ENCODE results near the gene ABCA2. TPM values are rescaled to one million over a fixed set of nuclear protein-coding genes. Genes with fewer than 3 reads are reported as not detected.

Gene ABCA2
- total RNA-seq, 2 donors from 2014 or later, result 120 to 131 TPM

- Mint-ChIP-seq H3K27me3 (peaks cover 10% of the 10 kb centered on the region), H3K4me3 (peak within 1 kb of the TSS; percentile 53), H3K4me1 (peaks cover 10% of the 10 kb centered on the region), H3K27ac (no peak within 1 kb of the TSS), H3K36me3 (ENCODE audit: low read depth) (peaks cover 5% of the 10 kb centered on the region)
- no peaks in the 10 kb centered on the region for H3K9me3 ChIP-seq (ENCODE audit: control insufficient read depth, low read length, poor library complexity, severe bottlenecking)
- DNase-seq (no peak), ATAC-seq (no peak)
Measured at GRCh38 chr9:136982232-136983051, 45.6 kb downstream of the ABCA2 start, which contains the start of gene LCNL1. LCNL1 (plus strand) TSS chr9:136982993; CDS start chr9:136983587, 594 bp downstream.

- DNase-seq (no peak), ATAC-seq (no peak)
- H3K4me3 Mint-ChIP-seq, result no peak overlapping the region
- H3K9me3 ChIP-seq (ENCODE audit: control insufficient read depth, low read length, poor library complexity, severe bottlenecking), result no peaks in the 10 kb centered on the region
- peaks cover 10% of the 10 kb centered on the region for H3K4me1 Mint-ChIP-seq
- H3K27me3 Mint-ChIP-seq, result peaks cover 10% of the 10 kb centered on the region
- H3K36me3 Mint-ChIP-seq (ENCODE audit: low read depth), result peaks cover 5% of the 10 kb centered on the region
- no peak overlapping the region for H3K27ac Mint-ChIP-seq
Measured at GRCh38 chr9:136981588-136982231, 46.3 kb downstream of the ABCA2 start.

- no peak for ATAC-seq
- no peak overlapping the region for H3K27ac Mint-ChIP-seq
Measured at GRCh38 chr9:136980669-136981478, 47.2 kb downstream of the ABCA2 start.

GRCh38 chr9:136979769-136980587, 48.1 kb downstream of the ABCA2 start:
- Mint-ChIP-seq H3K4me3 (no peak overlapping the region), H3K27me3 (peaks cover 10% of the 10 kb centered on the region), H3K27ac (no peak overlapping the region), H3K4me1 (peaks cover 21% of the 10 kb centered on the region), H3K36me3 (ENCODE audit: low read depth) (peaks cover 5% of the 10 kb centered on the region)
- no peaks in the 10 kb centered on the region for H3K9me3 ChIP-seq (ENCODE audit: control insufficient read depth, low read length, poor library complexity, severe bottlenecking)
- DNase-seq (no peak), ATAC-seq (no peak)

More at GRCh38 chr9:136980669-136981478, 47.2 kb downstream of the ABCA2 start:
- no peak overlapping the region for H3K4me3 Mint-ChIP-seq
- peaks cover 5% of the 10 kb centered on the region for H3K36me3 Mint-ChIP-seq (ENCODE audit: low read depth)
- no peaks in the 10 kb centered on the region for H3K9me3 ChIP-seq (ENCODE audit: control insufficient read depth, low read length, poor library complexity, severe bottlenecking)
- H3K27me3 Mint-ChIP-seq, result peaks cover 10% of the 10 kb centered on the region
- no peak for DNase-seq
- peaks cover 16% of the 10 kb centered on the region for H3K4me1 Mint-ChIP-seq

GRCh38 chr9:136978865-136979544, 49.0 kb downstream of the ABCA2 start:
- H3K4me3 Mint-ChIP-seq, result no peak overlapping the region
- H3K36me3 Mint-ChIP-seq (ENCODE audit: low read depth), result peaks cover 3% of the 10 kb centered on the region
- ATAC-seq, result no peak
- H3K9me3 ChIP-seq (ENCODE audit: control insufficient read depth, low read length, poor library complexity, severe bottlenecking), result no peaks in the 10 kb centered on the region
- H3K27me3 Mint-ChIP-seq, result peaks cover 7% of the 10 kb centered on the region
- no peak for DNase-seq
- H3K4me1 Mint-ChIP-seq, result peaks cover 27% of the 10 kb centered on the region
- no peak overlapping the region for H3K27ac Mint-ChIP-seq

GRCh38 chr9:136978073-136978864, 49.8 kb downstream of the ABCA2 start:
- H3K27ac Mint-ChIP-seq, result no peak overlapping the region
- H3K27me3 Mint-ChIP-seq, result no peaks in the 10 kb centered on the region

GRCh38 chr9:136977649-136978072, 50.4 kb downstream of the ABCA2 start:
- no peak overlapping the region for H3K27ac Mint-ChIP-seq
- ATAC-seq, result no peak
- H3K4me3 Mint-ChIP-seq, result peak overlapping the region; percentile 86
- H3K9me3 ChIP-seq (ENCODE audit: control insufficient read depth, low read length, poor library complexity, severe bottlenecking), result no peaks in the 10 kb centered on the region
- H3K36me3 Mint-ChIP-seq (ENCODE audit: low read depth), result no peaks in the 10 kb centered on the region
- DNase-seq, result no peak
- peaks cover 24% of the 10 kb centered on the region for H3K4me1 Mint-ChIP-seq
- no peaks in the 10 kb centered on the region for H3K27me3 Mint-ChIP-seq

More at GRCh38 chr9:136978073-136978864, 49.8 kb downstream of the ABCA2 start:
- Mint-ChIP-seq H3K4me1 (peaks cover 24% of the 10 kb centered on the region), H3K36me3 (ENCODE audit: low read depth) (no peaks in the 10 kb centered on the region), H3K4me3 (peak overlapping the region; percentile 86)
- DNase-seq (peak; percentile 66 to 82 (median 76)), ATAC-seq (peak; percentile 74)
- H3K9me3 ChIP-seq (ENCODE audit: control insufficient read depth, low read length, poor library complexity, severe bottlenecking), result no peaks in the 10 kb centered on the region

GRCh38 chr9:136977223-136977622, 50.8 kb downstream of the ABCA2 start, which contains the start of gene PTGDS:
PTGDS (plus strand) TSS chr9:136977504; CDS start chr9:136977579, 75 bp downstream.
- peak within 1 kb of the TSS; percentile 86 for H3K4me3 Mint-ChIP-seq
- H3K9me3 ChIP-seq (ENCODE audit: control insufficient read depth, low read length, poor library complexity, severe bottlenecking), result no peaks in the 10 kb centered on the region
- H3K27me3 Mint-ChIP-seq, result no peaks in the 10 kb centered on the region
- peaks cover 24% of the 10 kb centered on the region for H3K4me1 Mint-ChIP-seq
- no peaks in the 10 kb centered on the region for H3K36me3 Mint-ChIP-seq (ENCODE audit: low read depth)
- DNase-seq (no peak), ATAC-seq (no peak)
- peak within 1 kb of the TSS; percentile 74 for H3K27ac Mint-ChIP-seq

- peaks cover 22% of the 10 kb centered on the region for H3K4me1 Mint-ChIP-seq
- no peaks in the 10 kb centered on the region for H3K9me3 ChIP-seq (ENCODE audit: control insufficient read depth, low read length, poor library complexity, severe bottlenecking)
- ATAC-seq, result no peak
- DNase-seq, result peak in 1 of 3 donors; percentile 39
- H3K27me3 Mint-ChIP-seq, result no peaks in the 10 kb centered on the region
- H3K36me3 Mint-ChIP-seq (ENCODE audit: low read depth), result no peaks in the 10 kb centered on the region
- peak overlapping the region; percentile 86 for H3K4me3 Mint-ChIP-seq
- peak overlapping the region; percentile 74 for H3K27ac Mint-ChIP-seq
Measured at GRCh38 chr9:136975644-136976043, 52.4 kb downstream of the ABCA2 start.

- Mint-ChIP-seq H3K36me3 (ENCODE audit: low read depth) (no peaks in the 10 kb centered on the region), H3K27me3 (no peaks in the 10 kb centered on the region)
- DNase-seq, result no peak
Measured at GRCh38 chr9:136974817-136975535, 53.1 kb downstream of the ABCA2 start.

More at GRCh38 chr9:136974817-136975535, 53.1 kb downstream of the ABCA2 start:
- Mint-ChIP-seq H3K4me3 (peak overlapping the region; percentile 86), H3K4me1 (peaks cover 20% of the 10 kb centered on the region), H3K27ac (peak overlapping the region; percentile 74)
- ATAC-seq, result no peak
- no peaks in the 10 kb centered on the region for H3K9me3 ChIP-seq (ENCODE audit: control insufficient read depth, low read length, poor library complexity, severe bottlenecking)
